Neural progenitor cell (in vitro differentiated cells): ENCODE measurements around the gene SERPINA9. TPM values are rescaled to one million over a fixed set of nuclear protein-coding genes. Genes with fewer than 3 reads are reported as not detected.
A peak's percentile ranks its signal among the peaks of the same experiment; 100 is the strongest.

Experiments used
- DNase-seq: peaks from one replicate; pipeline ENCODE4 v3.0.0-alpha.2; 2016; ENCODE audit warnings: low spot score
- H2AFZ ChIP-seq: fragments of 200-600 bp; sonication (generic); replicated peaks from 2 replicates; pipeline ENCODE4 v1.6.1; 2016; ENCODE audit warnings: antibody characterized with exemption
- H3F3A ChIP-seq: fragments of 200-600 bp; sonication (generic); 2 replicates; pipeline ENCODE4 v1.6.1; 2016; ENCODE audit warnings: antibody characterized with exemption, low read depth
- H3K27ac ChIP-seq: fragments of 200-600 bp; sonication (generic); 2 replicates; pipeline ENCODE4 v1.5.1; 2016; ENCODE audit warnings: mild to moderate bottlenecking
- H3K27me3 ChIP-seq: fragments of 200-600 bp; sonication (generic); 2 replicates; pipeline ENCODE4 v1.6.1; 2016; ENCODE audit warnings: mild to moderate bottlenecking, moderate library complexity
- H3K36me3 ChIP-seq: fragments of 200-600 bp; sonication (generic); 2 replicates; pipeline ENCODE4 v1.5.1; 2016
- H3K4me1 ChIP-seq: fragments of 200-600 bp; sonication (generic); 2 replicates; pipeline ENCODE4 v1.6.1; 2016; ENCODE audit warnings: mixed run types
- H3K4me2 ChIP-seq: fragments of 200-600 bp; sonication (generic); 2 replicates; pipeline ENCODE4 v1.6.1; 2016
- H3K4me3 ChIP-seq: fragments of 200-600 bp; sonication (generic); 2 replicates; pipeline ENCODE4 v1.5.1; 2016
- H3K79me2 ChIP-seq: fragments of 200-600 bp; sonication (generic); 2 replicates; pipeline ENCODE4 v1.6.1; 2016; ENCODE audit warnings: low read depth
- H3K9ac ChIP-seq: fragments of 200-600 bp; sonication (generic); 2 replicates; pipeline ENCODE4 v1.6.1; 2016
- H3K9me3 ChIP-seq: fragments of 200-600 bp; sonication (generic); 2 replicates; pipeline ENCODE4 v1.5.1; 2016; ENCODE audit warnings: low read depth
- H4K20me1 ChIP-seq: fragments of 200-600 bp; sonication (generic); 2 replicates; pipeline ENCODE4 v1.6.1; 2016; ENCODE audit warnings: low read depth
- H3K27ac Mint-ChIP-seq: 3 replicates; pipeline ENCODE4 v1.8.0; 2021; ENCODE audit warnings: mixed read lengths
- H3K27me3 Mint-ChIP-seq: 2 replicates; pipeline ENCODE4 v1.8.0; 2022; ENCODE audit warnings: low read depth, mild to moderate bottlenecking, inconsistent platforms, moderate library complexity, mixed read lengths; ENCODE audit not compliant: insufficient read depth
- H3K36me3 Mint-ChIP-seq: 3 replicates; pipeline ENCODE4 v1.8.0; 2021; ENCODE audit warnings: mixed read lengths
- H3K4me1 Mint-ChIP-seq: 3 replicates; pipeline ENCODE4 v1.8.0; 2021; ENCODE audit warnings: mixed read lengths
- H3K4me3 Mint-ChIP-seq: 3 replicates; pipeline ENCODE4 v1.8.0; 2021; ENCODE audit warnings: mild to moderate bottlenecking, moderate library complexity, mixed read lengths
- H3K9me3 Mint-ChIP-seq: 3 replicates; pipeline ENCODE4 v1.8.0; 2020; ENCODE audit warnings: mixed read lengths
- CTCF ChIP-seq: fragments of 200-600 bp; sonication (generic); IDR thresholded peaks from 2 replicates; pipeline ENCODE4 v1.5.1; 2017; ENCODE audit warnings: antibody characterized with exemption, mild to moderate bottlenecking
- EZH2 ChIP-seq: fragments of 200-600 bp; sonication (generic); IDR thresholded peaks from 2 replicates; pipeline ENCODE4 v1.6.1; 2017; ENCODE audit warnings: antibody characterized with exemption, mild to moderate bottlenecking, moderate library complexity
- EZH2phosphoT487 ChIP-seq: fragments of 200-600 bp; sonication (generic); IDR thresholded peaks from 2 replicates; pipeline ENCODE4 v1.6.1; 2017; ENCODE audit warnings: antibody characterized with exemption
- total RNA-seq: library from RNA; depleted of rRNA; stranded (reverse); fragments of >200 nt; gene quantifications from 2 replicates; pipeline ENCODE4 v1.2.3, GENCODE V29; 2015; ENCODE audit warnings: low replicate concordance

SERPINA9 gene
- total RNA-seq, 1 donor from 2014 or later, result not detected

GRCh38 chr14:94451091-94451771 is 24.8 kb downstream of the SERPINA9 start:
- Histone ChIP-seq H3K4me2 (peak overlapping the region; percentile 11), H3K9ac (no peak overlapping the region), H3K4me3 (no peak overlapping the region), H4K20me1 (no peaks in the 10 kb centered on the region), H2AFZ (no peak overlapping the region), H3K27me3 (no peaks in the 10 kb centered on the region), H3K4me1 (peaks cover 23% of the 10 kb centered on the region), H3F3A (peaks cover 7% of the 10 kb centered on the region), H3K79me2 (no peaks in the 10 kb centered on the region), H3K36me3 (no peaks in the 10 kb centered on the region), H3K9me3 (peaks cover 6% of the 10 kb centered on the region), H3K27ac (no peak overlapping the region)
- Mint-ChIP-seq H3K27ac (no peak overlapping the region), H3K9me3 (peaks cover 4% of the 10 kb centered on the region), H3K36me3 (no peaks in the 10 kb centered on the region), H3K4me3 (no peak overlapping the region), H3K4me1 (peaks cover 25% of the 10 kb centered on the region), H3K27me3 (peaks cover 4% of the 10 kb centered on the region)
- TF ChIP-seq EZH2phosphoT487 (no peak), CTCF (no peak), EZH2 (no peak)
- DNase-seq, result peak; percentile 30

GRCh38 chr14:94450722-94451090 is 25.3 kb downstream of the SERPINA9 start:
- no peak for DNase-seq
- H3K4me1 ChIP-seq, result peaks cover 23% of the 10 kb centered on the region
- H3K9ac ChIP-seq, result no peak overlapping the region
- H3K36me3 Mint-ChIP-seq, result no peaks in the 10 kb centered on the region
- H3K4me3 Mint-ChIP-seq, result no peak overlapping the region
- H3K4me2 ChIP-seq, result no peak overlapping the region
- H3K27ac Mint-ChIP-seq, result no peak overlapping the region
- no peaks in the 10 kb centered on the region for H4K20me1 ChIP-seq
- peaks cover 6% of the 10 kb centered on the region for H3K9me3 ChIP-seq
- H3K27me3 ChIP-seq, result no peaks in the 10 kb centered on the region
- H3K79me2 ChIP-seq, result no peaks in the 10 kb centered on the region
- H2AFZ ChIP-seq, result no peak overlapping the region
- H3K36me3 ChIP-seq, result no peaks in the 10 kb centered on the region
- H3K4me1 Mint-ChIP-seq, result peaks cover 25% of the 10 kb centered on the region
- H3K9me3 Mint-ChIP-seq, result peaks cover 4% of the 10 kb centered on the region
- TF ChIP-seq EZH2, result no peak
- TF ChIP-seq CTCF, result no peak
- H3K27ac ChIP-seq, result no peak overlapping the region
- H3K27me3 Mint-ChIP-seq, result peaks cover 4% of the 10 kb centered on the region
- H3K4me3 ChIP-seq, result no peak overlapping the region
- peaks cover 7% of the 10 kb centered on the region for H3F3A ChIP-seq

- Histone ChIP-seq H3K36me3 (no peaks in the 10 kb centered on the region), H3K27me3 (no peaks in the 10 kb centered on the region), H3K4me2 (no peak overlapping the region), H3K9me3 (peaks cover 6% of the 10 kb centered on the region), H3K4me1 (peaks cover 23% of the 10 kb centered on the region), H3F3A (peaks cover 7% of the 10 kb centered on the region), H3K79me2 (no peaks in the 10 kb centered on the region), H3K27ac (no peak overlapping the region), H4K20me1 (no peaks in the 10 kb centered on the region), H3K9ac (no peak overlapping the region), H2AFZ (no peak overlapping the region), H3K4me3 (no peak overlapping the region)
- Mint-ChIP-seq H3K27ac (no peak overlapping the region), H3K4me3 (no peak overlapping the region), H3K36me3 (no peaks in the 10 kb centered on the region), H3K4me1 (peaks cover 25% of the 10 kb centered on the region), H3K9me3 (peaks cover 4% of the 10 kb centered on the region), H3K27me3 (peaks cover 4% of the 10 kb centered on the region)
- TF ChIP-seq EZH2phosphoT487 (no peak), EZH2 (no peak), CTCF (no peak)
- DNase-seq, result no peak
These were observed 26.1 kb downstream of the SERPINA9 start for GRCh38 chr14:94449930-94450329.
